ENCODE results near the gene FRMD3.

The FRMD3 gene

GRCh38 chr9:83472221-83472665 lies 66.0 kb downstream of the FRMD3 start:
- no peak for DNase-seq

DNA sequence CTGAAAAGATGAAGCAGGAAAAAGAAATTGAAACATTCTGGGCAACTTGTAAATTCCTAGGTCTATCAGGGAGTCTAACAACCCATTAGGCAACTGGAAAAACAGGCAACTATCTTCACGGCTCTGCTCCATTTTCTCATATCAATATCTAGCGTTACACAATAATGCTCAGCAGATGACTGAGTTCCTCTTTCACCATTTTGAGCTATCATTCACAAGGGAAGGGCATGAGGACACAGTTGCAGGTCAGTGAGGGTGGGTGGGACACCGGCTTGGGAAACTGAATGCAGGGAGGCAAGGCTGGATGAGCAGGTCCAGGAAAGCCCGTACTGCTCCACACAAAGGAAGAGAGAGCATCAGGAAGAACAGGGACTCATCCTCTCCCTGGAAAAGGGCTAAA lies 67.0 kb downstream of the FRMD3 start:
- no peak for DNase-seq

DNA sequence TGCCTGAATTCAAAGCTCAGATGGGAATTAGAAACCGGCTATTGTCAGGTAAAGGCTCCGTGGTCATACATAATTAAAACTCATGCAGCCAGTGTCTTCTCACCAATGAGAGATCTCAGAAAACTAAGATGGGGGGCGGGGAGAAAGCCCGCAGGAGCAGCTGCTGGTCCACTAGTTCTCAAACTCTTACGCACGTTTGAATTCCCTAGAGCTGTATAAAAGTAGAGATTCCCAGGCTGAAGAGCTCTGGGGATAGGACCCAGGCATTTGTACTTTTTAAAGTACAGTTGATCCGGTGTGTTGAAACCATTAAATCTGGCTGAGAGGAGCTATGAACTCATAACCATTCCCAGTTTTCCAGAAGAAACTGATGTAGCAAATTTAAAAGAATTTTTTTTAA lies 68.5 kb downstream of the FRMD3 start:
- peak; percentile 63 for DNase-seq

GRCh38 chr9:83468821-83469220 lies 69.4 kb downstream of the FRMD3 start:
- no peak for DNase-seq

- no peak for DNase-seq
Measured at GRCh38 chr9:83466877-83467276, 71.3 kb downstream of the FRMD3 start.

DNA sequence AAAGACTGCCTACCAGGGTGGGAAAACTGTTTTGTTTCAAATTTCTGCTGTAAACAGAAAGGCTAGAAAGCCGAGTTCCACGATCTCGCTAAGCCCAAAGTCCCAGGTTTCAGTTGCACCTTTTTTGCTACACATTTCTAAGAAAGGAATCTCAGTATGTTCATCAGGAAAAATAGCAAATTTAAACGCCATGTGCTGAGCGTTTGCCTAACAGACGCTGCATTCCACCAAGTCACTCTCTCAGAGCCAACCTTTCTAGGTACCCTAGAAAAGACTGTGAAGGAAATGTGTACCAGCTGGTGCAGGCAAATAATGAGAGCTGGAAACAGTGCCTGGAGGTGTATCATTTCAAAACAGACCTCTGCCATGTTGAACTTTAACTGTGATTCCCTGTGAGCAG lies 71.8 kb downstream of the FRMD3 start:
- no peak for DNase-seq

DNA sequence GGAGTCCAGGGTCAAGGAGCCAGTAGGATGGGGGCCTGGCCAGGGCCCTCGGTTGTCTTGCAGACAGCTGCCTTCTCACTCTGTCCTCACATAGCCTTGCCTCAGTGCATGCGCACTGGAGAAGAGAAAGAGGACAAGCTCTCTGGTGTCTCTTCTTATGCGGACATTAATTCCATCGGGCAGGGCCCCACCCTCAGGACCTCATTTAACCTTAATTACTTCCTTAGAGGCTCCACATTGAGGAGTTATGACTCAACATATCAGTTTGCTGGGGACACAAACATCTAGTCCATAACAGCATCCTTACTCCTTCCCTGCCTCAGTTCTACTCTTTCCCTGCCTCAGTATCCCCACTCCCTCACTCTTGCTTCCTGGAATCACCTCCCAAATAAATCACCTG lies 78.4 kb downstream of the FRMD3 start:
- DNase-seq, result no peak

DNA sequence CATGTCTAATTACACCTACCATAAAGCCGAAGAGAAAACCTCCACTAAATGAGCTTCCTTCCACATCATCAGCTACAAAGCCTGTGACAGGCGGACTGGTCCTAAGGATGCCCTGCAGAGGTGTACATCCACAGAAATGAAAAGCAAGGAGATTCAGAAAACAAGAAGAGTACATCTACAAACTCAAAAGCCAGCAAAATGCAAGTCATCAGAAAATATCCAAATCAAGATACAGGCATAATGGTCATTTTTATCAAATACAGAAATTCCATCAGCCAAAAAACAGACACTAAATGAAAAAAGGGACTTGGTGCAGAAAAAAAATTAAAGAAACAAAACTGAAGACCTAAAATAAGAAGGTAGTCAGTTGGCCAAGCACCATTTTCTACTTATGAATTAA lies 79.7 kb downstream of the FRMD3 start:
- DNase-seq, result no peak

DNA sequence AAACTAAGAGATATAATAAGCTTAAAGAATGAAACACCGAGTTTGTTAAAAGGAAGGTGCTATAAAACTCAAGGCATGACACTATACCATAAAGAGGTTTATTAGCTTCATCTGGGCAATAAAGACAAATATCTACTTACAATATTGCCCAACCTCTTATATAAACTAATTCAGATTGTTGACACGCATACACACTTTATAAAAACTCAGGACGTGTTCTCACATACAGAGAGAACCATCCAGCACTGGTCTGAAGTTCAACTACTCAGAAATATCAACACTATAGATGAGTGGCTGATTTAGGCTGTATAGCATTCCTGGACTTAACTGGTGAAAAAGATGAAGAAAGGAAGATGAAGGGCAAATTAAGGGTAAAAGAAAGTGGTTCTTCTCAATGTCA lies 81.2 kb downstream of the FRMD3 start:
- DNase-seq, result no peak

DNA sequence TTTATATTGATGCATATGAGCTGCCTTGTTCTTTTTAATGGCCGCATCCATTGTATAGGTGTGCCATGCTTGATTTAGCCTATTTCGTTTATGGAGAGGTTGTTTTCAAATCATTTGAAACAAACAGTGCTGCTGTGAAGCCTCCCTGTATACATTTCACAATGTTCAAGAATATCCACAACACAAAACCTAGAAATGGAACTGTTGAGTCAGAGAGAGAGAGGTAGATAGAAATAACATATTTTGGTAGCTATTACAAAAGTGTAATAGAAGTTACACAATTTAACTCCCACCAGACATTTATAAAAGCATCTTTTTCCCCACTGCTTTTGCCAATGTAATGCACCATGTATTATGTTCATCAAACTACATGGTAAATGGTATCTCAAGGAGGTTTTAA lies 82.0 kb downstream of the FRMD3 start:
- DNase-seq, result no peak

- DNase-seq, result no peak
Measured at GRCh38 chr9:83454076-83454475, 84.1 kb downstream of the FRMD3 start.

GRCh38 chr9:83451308-83451707 lies 86.9 kb downstream of the FRMD3 start:
- DNase-seq, result peak; percentile 50

DNA sequence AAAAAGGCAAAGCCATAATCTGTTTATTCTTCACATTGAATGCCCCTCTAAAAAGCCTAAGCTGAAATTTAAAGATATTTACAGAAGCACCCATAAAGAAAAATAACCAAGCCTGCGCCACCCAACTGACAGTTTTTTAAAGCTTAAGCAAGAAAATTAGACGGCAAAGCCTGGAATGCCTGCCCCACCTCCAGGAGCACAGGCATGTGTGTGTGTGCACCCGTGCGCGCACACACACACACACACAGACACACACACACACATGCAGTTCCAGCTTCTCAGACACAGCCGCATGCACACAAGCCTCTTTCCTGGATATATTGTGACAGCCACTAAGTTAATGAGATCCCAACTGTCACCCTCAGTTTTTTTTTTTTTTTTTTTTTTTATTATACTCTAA lies 88.2 kb downstream of the FRMD3 start:
- peak; percentile 73 for DNase-seq

- DNase-seq, result peak; percentile 54
Measured at GRCh38 chr9:83449166-83449565, 89.0 kb downstream of the FRMD3 start.

DNA sequence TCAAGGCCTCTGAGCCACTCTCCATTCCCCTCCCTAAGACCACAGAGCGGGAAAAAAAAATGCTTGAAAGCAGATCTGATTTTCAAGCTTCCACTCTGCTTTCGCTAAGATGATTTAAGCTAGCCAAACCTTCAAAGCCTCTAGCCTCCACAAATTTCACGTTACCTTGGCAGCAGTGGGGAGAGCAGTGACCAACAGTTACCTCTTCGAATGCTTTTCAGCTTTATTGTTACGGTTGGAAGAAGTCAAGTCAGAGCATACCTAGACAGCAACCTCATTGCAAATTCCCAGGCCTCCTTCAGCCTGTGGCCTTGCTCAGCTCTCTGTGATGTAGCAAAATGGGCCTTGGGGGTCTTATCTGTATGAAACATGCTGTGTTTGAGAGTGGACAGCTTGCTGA lies 89.6 kb downstream of the FRMD3 start:
- DNase-seq, result no peak

DNA sequence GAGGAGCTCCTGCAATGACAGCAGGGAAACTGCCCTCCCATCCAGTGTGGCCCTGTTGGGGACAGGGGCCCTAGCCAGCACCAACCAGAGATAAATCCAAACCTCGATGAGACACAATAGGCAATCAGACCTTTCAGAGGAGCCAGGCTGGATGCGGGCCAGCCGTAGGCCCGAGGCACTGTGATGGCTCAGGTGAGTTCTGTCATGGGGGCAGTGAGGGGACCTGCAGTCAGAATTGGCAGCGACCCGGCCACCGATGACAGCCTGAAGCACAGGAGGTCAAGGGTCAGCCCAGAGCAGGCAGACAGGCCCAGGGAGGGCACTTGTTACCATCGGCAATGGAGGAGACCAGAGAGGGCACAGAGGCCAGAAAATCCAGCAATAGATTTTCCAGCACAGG lies 90.8 kb downstream of the FRMD3 start:
- no peak for DNase-seq

DNA sequence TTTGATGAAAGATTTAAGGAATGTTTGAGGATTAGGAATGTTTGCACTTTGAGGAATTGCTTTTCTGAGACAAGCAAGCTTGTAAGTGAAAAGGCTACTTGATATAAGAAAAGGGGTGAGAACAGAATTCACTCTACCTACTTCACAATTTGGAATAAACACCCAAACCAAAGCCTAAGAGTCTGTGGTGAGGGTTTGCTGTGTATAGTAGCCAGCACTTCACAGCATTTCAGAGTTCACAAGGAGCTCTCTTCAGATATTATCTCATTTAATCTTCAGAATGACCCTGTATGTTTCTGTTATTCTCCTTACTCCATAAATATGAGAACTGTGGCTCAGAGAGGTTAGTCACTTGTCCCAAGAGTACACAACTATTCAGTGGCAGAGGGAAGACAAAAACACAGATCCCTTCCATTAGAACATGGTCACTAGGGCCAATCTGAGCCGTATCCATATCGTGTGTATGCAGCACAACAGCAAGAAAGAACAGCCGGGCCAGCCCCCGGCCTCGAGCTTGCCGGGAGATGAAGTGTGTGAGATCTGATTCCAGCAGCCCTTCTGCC lies 92.4 kb downstream of the FRMD3 start:
- no peak for DNase-seq

GRCh38 chr9:83444110-83444509 lies 94.1 kb downstream of the FRMD3 start:
- no peak for DNase-seq

GRCh38 chr9:83441390-83441789 lies 96.8 kb downstream of the FRMD3 start:
- DNase-seq, result no peak

DNA sequence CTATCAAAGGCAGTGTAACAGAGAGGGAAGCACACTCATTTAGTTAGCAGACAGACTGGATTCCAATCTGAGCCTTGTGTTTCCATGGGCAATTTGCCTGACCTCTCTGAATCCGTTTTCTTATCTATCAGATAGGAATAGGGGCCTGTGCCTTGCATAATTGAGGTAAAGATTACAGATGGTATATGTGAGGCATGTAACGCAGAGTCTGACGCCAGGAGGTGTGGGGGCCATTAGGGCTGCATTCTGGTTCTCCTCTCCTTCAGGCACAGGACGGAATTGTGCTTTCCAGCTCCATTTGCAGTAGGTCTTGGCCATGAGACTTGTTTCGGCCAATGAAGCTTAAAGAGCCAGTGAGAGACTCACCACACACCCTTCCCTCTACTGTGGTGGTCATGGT lies 97.6 kb downstream of the FRMD3 start:
- DNase-seq, result no peak

DNA sequence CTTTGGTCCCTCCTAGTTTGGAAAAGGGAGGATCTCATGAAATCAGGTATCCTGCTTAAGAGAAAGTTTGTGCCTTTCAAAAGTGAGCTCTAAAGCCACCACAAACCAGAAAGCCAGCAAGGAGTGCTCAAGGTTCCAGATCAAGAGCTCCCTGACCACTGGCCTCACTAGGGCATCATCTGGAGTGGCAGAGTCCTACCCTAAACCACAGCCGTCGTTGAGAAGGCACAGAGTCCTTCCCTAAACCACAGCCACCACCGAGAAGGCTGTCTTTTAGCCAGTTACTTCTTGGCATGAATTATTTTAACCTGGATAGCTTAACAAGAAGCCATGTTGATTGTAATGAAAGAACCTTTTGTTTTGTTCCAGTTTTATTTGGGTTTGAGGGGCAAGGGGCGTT lies 102.9 kb downstream of the FRMD3 start:
- no peak for DNase-seq

DNA sequence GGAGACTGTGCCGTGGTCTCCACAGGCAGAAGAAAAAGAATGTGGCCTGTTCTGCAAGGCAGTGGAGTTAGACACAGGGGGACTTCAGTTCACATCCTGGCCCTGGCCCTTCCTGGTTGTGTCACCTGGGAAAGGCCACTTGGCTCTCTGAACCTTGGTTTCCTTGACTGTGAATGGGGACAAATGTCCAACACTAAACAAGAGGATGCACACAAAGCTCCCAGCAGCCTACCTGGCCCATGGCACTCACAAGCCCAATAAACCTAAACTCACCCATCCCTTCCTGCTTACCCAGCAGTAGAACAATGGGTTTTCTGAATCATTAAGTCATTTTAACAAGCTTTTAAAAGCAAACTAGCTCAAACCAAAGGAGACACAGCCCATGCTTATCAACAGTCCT lies 103.9 kb downstream of the FRMD3 start:
- DNase-seq, result no peak

GRCh38 chr9:83433846-83434245 lies 104.4 kb downstream of the FRMD3 start:
- no peak for DNase-seq

GRCh38 chr9:83432877-83433550 lies 105.2 kb downstream of the FRMD3 start:
- DNase-seq, result no peak

GRCh38 chr9:83432104-83432627 lies 106.0 kb downstream of the FRMD3 start:
- no peak for DNase-seq
